HepG2 (cell line): ENCODE measurements around the gene RGS14.

Experiments used
- CTCF ChIP-seq: sonication (generic); formaldehyde crosslinking; IDR thresholded peaks from 2 replicates; pipeline ENCODE4 v1.5.0; 2020; ENCODE audit warnings: mild to moderate bottlenecking, missing genetic modification reagents, moderate library complexity
- SIN3A ChIP-seq: IDR thresholded peaks from 2 replicates; pipeline ENCODE4 v1.6.1; 2011; ENCODE audit warnings: low read depth, mild to moderate bottlenecking, control low read depth, low read length, borderline replicate concordance
- SMC3 ChIP-seq: IDR thresholded peaks from 2 replicates; pipeline ENCODE4 v1.6.1; 2011; ENCODE audit warnings: low read length, improper control_type of control experiment
- USF2 ChIP-seq, 2 experiments: sonication (generic) in 1 of 2; formaldehyde crosslinking in 1 of 2; IDR thresholded peaks; 2 replicates each; pipeline versions ENCODE4 v1.5.1 to v1.6.1; 2011 to 2020; ENCODE audit warnings: borderline replicate concordance in 1 of 2, low read depth in 1 of 2, low read length in 1 of 2, mild to moderate bottlenecking in 1 of 2, missing genetic modification reagents in 1 of 2, moderate library complexity in 1 of 2
- ZFX ChIP-seq: sonication (generic); formaldehyde crosslinking; IDR thresholded peaks from 2 replicates; pipeline ENCODE4 v1.4.0; 2020; ENCODE audit warnings: mild to moderate bottlenecking, low read depth, missing genetic modification reagents, moderate library complexity
- ZNF256 ChIP-seq: sonication (generic); formaldehyde crosslinking; conservative IDR thresholded peaks from 2 replicates; pipeline ENCODE4 v1.4.0; 2020; ENCODE audit warnings: missing genetic modification reagents
- ZNF607 ChIP-seq: sonication (generic); formaldehyde crosslinking; IDR thresholded peaks from 2 replicates; pipeline ENCODE4 v1.5.1; 2020; ENCODE audit warnings: missing genetic modification reagents, mild to moderate bottlenecking, borderline replicate concordance

- TF ChIP-seq ZNF607 (CRISPR knock-in tag) (no peak), ZFX (CRISPR knock-in tag) (no peak), USF2 (IDR thresholded peaks at IDR 0.05; ENCODE audit: low read depth, low read length) (no peak), USF2 (CRISPR knock-in tag; IDR thresholded peaks at IDR 0.05; ENCODE audit: borderline replicate concordance) (no peak), SMC3 (no peak), CTCF (no peak), SIN3A (no peak), ZNF256 (CRISPR knock-in tag) (no peak)
These were observed 6.6 kb downstream of the RGS14 start for GRCh38 chr5:177364159-177364962.
